GM12878 (cell line): ENCODE measurements around the gene ART4.

Experiments used
- BACH1 ChIP-seq: fragments of 450-650 bp; IDR thresholded peaks from 2 replicates; pipeline ENCODE4 v1.6.1; 2017; ENCODE audit warnings: mild to moderate bottlenecking, borderline replicate concordance
- SMARCA5 ChIP-seq: fragments of 450-650 bp; IDR thresholded peaks from 2 replicates; pipeline ENCODE4 v1.6.1; 2017; ENCODE audit warnings: mild to moderate bottlenecking
- TF ChIP-seq, protein P1 (sequence below), 3 experiments: IDR thresholded peaks in 2 of 3; conservative IDR thresholded peaks in 1 of 3; 2 replicates each; pipeline ENCODE4 v1.5.1; 2011; ENCODE audit warnings: low read depth in 3 of 3, low read length in 3 of 3, mild to moderate bottlenecking in 3 of 3, control low read depth in 2 of 3, moderate library complexity in 2 of 3, inconsistent platforms in 1 of 3, mixed read lengths in 1 of 3; ENCODE audit not compliant: control insufficient read depth in 2 of 3, insufficient read depth in 1 of 3; ENCODE audit errors: extremely low read depth in 1 of 3
- TF ChIP-seq, protein P2 (sequence below): IDR thresholded peaks from 2 replicates; pipeline ENCODE4 v1.6.1; 2011; ENCODE audit warnings: mild to moderate bottlenecking, low read depth, low read length, moderate library complexity; ENCODE audit not compliant: insufficient replicate concordance
- TF ChIP-seq, protein P3 (sequence below): IDR thresholded peaks from 2 replicates; pipeline ENCODE4 v1.6.1; 2011; ENCODE audit warnings: low read depth, low read length, improper control_type of control experiment, borderline replicate concordance

DNA sequence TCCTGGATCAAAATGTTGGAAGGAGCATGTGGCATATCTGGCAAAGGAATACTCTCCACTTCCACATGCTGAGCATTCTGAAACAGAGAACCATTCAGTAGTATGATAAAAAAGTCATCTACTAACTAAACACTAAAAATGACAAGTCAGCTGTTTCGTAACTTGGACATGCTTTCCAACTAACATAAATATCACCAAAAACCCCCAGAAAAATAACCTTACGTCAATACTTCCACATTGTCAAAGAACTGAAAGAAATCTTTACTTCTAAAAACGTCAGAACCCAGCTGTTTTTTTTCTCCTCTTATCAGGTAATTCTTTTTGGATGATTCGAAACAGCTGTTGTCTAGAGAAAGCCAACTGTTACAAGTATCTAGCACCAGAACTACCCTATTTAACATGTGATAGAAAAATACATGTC lies 48.3 kb downstream of the ART4 start:
- TF ChIP-seq SMARCA5, result no peak
- TF ChIP-seq, protein P1, sequence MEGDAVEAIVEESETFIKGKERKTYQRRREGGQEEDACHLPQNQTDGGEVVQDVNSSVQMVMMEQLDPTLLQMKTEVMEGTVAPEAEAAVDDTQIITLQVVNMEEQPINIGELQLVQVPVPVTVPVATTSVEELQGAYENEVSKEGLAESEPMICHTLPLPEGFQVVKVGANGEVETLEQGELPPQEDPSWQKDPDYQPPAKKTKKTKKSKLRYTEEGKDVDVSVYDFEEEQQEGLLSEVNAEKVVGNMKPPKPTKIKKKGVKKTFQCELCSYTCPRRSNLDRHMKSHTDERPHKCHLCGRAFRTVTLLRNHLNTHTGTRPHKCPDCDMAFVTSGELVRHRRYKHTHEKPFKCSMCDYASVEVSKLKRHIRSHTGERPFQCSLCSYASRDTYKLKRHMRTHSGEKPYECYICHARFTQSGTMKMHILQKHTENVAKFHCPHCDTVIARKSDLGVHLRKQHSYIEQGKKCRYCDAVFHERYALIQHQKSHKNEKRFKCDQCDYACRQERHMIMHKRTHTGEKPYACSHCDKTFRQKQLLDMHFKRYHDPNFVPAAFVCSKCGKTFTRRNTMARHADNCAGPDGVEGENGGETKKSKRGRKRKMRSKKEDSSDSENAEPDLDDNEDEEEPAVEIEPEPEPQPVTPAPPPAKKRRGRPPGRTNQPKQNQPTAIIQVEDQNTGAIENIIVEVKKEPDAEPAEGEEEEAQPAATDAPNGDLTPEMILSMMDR (IDR thresholded peaks at IDR 0.05 in 2 of 3, conservative IDR thresholded peaks at IDR 0.05 in 1 of 3; ENCODE audit: control insufficient read depth in 2 of 3, extremely low read depth in 1 of 3, insufficient read depth in 1 of 3, low read depth in 3 of 3, low read length in 3 of 3), result no peak
- TF ChIP-seq, protein P2, sequence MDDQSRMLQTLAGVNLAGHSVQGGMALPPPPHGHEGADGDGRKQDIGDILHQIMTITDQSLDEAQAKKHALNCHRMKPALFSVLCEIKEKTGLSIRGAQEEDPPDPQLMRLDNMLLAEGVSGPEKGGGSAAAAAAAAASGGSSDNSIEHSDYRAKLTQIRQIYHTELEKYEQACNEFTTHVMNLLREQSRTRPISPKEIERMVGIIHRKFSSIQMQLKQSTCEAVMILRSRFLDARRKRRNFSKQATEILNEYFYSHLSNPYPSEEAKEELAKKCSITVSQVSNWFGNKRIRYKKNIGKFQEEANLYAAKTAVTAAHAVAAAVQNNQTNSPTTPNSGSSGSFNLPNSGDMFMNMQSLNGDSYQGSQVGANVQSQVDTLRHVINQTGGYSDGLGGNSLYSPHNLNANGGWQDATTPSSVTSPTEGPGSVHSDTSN, result no peak
- TF ChIP-seq, protein P3, sequence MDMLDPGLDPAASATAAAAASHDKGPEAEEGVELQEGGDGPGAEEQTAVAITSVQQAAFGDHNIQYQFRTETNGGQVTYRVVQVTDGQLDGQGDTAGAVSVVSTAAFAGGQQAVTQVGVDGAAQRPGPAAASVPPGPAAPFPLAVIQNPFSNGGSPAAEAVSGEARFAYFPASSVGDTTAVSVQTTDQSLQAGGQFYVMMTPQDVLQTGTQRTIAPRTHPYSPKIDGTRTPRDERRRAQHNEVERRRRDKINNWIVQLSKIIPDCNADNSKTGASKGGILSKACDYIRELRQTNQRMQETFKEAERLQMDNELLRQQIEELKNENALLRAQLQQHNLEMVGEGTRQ, result no peak
- no peak for TF ChIP-seq BACH1
